HG02943 (cell line): ENCODE data around the gene NT5DC4.

ENCODE experiments used
- ATAC-seq: cut with Tn5 transposase; IDR thresholded peaks from one replicate; pipeline ENCODE4 v1.9.1; 2021; ENCODE audit warnings: mild to moderate bottlenecking, low read depth, moderate library complexity; ENCODE audit not compliant: unreplicated experiment

Gene NT5DC4

GRCh38 chr2:112721819-112722522 is 1.2 kb downstream of the NT5DC4 start:
- no peak for ATAC-seq

DNA sequence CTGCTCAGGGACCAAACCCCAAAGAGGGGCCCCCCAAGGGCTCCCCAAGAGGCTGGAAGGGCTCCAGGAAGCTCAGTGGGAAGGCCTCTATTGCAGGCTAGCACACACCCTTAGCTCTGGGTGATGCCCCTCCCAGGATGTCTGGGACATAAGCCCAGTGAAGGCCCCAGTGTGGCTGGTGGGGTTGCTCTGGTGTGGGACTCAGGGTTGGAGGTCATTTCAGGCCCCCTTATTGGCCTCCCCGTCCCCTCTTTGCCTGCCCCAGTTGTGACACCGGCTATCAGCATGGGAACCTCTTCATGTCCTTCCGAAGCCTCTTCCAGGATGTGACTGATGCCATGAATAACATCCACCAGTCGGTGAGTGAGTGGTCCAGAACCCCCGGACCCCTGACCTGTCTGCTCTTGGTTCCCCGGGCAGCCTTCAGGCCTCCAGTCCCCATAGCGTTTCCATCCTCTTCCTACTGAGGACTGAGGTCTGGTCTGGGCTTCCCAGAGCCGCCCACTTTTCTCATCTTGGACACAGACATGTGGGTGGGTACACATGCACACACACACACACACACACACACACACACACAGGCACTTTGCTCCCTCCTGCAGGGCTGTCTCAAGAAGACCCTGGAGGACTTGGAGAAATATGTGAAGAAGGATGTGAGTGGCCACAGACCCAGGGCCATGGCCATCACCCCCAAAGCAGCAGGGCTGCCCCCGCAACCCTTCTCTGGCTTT is 2.2 kb downstream of the NT5DC4 start:
- ATAC-seq = no peak

GRCh38 chr2:112723547-112723940 is 2.7 kb downstream of the NT5DC4 start:
- no peak for ATAC-seq

DNA sequence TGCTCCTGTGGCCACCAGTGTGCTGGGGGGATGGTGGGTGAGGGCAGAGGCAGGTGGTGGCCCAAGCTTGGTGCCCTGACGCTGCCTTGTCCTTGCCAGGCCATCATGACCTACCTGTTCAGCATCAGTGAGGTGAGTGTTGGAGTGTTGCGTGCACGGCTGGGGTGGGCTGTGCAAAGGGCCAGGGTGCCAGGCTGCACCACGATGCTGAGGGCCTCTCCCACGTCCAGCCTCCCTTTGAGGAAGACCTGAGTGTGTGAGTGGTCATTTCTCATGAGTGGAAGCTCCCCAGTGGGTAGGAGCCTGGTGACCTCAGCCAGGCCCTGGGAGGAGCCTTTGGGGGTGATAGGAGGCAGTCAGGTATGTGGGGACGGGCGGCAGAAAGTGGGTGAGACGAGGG is 3.2 kb downstream of the NT5DC4 start:
- no peak for ATAC-seq

- no peak for ATAC-seq
These were observed 4.0 kb downstream of the NT5DC4 start for GRCh38 chr2:112724591-112725525.

DNA sequence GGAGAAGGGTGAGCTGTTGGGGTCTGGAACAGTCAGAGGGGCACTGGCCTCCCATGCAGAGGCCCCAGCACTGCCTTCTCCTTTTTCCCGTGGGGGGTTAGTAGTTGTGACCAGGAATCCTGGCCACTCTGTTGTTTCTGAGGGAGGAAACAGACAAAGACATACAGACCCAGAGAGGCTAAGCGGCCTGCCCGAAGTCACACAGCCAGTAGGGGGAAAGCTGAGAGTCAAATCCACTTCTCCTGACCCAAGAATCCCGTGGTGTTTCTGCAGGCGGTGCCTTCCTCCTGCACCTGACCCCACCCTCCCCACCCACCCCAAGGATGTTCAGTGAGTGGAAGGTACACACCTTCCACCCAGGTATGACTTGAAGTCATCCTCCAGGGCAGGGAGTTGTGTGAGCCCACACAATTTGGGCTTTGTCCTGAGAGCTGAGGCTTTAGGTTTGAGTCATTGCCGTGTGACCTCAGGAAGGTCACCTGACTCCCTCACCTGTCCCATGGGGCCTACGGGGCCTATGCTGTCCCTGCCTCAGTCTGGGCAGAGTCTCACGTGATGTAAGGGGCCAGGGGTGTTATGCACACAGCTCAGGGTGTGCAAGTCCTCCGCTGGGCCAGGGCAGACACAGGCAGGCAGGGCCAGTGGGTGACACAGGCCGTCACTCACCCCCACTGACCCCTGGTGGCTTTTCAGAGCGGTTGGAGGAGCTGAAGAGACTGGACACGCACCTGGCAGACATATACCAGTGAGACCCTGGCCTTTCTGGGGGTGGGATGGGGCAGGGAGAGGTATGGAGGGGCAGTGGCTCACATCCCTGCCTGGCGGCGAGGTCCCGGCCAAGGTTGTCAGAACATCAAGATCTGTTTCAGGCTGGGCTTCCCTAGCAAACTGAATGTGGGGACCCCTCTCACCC is 5.0 kb downstream of the NT5DC4 start:
- ATAC-seq = peak; percentile 27

DNA sequence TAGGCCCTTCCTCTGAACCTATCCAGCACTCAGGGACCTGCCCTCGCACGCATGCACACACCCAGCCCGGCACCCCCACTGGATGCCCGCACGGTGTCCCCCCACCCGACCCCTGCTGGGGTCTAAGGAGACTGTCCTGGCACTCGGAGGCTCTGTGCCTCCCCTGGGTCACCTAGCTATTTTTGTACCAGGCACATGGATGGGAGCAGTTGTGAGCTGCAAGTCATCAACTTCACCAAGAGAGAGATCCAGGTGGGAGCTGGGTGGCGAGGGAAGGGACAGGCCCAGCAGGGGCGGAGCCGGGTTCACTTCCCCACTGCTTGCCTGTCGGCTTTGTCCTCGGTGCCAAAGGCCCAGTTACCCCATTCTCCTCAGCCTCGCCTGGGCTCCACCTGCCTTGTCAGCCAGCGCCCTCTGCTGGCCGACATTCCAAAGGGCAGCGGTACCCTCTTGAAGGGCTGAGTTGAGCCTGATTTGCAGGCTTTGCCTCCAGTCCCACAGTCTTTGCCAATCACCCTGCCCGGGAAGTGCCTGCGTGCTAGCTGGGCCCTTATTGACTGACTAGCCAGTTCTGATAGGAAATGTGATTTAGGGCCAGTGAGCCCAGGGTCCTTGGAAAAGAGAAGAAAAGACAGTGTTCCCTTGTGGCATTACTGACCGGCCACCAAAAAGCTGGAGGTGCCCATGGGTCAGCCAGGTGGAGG is 5.8 kb downstream of the NT5DC4 start:
- ATAC-seq = peak; percentile 73

GRCh38 chr2:112727276-112728028 is 6.6 kb downstream of the NT5DC4 start:
- ATAC-seq = no peak

DNA sequence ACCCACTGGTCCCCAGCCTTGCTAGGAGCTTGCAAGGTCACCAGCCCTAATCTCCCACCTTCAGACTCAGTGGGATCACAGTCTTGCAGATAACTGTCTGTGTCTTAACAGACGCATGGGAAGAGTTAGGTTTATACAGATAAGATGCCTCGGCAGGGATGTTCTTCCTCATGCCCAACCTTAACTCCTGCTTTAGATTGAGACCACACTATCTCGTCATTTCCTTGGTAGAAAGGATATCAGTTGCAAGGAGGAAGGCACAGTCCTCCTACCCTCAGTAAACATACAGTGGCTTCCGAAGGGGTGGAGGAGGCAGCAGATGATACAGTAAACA is 7.2 kb downstream of the NT5DC4 start:
- ATAC-seq = no peak

- no peak for ATAC-seq
These were observed 7.8 kb downstream of the NT5DC4 start for GRCh38 chr2:112728378-112729175.

DNA sequence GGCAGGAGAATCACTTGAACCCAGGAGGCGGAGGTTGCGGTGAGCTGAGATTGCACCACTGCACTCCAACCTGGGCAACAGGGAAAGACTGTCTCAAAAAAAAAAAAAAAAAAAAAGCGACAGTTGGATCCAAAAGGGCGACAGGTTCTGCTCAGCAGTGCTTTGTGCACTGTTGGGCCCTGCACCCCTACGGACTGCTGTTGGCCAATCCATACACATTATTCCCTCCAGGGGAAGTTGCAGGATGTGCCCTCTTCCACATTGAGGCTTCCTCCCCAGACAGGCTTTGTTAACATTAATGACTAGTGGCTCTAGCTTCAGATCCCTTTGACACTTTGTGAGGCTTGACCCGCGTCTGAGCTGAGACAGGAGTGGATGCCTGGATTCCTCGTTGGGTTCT is 9.4 kb downstream of the NT5DC4 start:
- ATAC-seq = no peak

DNA sequence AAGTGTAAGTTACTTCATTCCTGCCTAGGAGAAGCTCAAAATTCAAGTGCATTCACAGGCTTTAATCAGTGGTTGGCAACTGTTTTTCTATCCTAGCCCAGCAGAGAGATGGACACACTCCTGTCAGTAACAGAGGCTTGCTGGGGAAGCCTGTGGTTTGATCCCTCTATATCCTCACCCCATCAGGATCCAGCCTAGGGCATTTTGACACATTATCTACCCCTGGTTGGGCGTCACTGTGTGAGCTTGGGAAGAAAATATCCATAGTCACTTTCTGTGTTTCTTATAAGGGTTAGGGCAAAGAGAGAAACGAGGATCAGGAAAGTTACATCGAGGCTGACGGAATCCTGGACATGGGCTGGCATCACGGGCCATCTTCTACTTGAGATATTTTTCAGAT is 10.0 kb downstream of the NT5DC4 start:
- no peak for ATAC-seq

GRCh38 chr2:112731479-112731878 is 10.7 kb downstream of the NT5DC4 start:
- ATAC-seq = no peak

DNA sequence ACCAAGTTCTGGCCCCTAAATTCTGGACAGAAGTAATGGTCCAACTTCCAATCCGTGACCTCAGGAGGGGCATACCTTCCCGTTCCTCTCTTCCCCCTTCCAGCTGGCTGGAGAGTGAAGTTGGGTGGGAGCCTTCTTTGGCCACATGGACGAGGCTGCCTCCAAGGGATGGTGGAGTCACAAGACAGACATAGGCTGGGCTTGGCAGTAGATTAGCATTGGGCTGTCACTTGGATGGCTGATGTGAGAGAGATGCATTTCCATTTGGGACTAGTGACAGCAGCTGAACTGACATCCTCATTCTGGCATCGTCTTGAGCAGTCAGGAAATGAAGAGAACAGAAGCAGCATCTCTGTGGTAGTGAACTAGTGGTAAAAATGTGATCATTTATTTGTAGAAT is 12.6 kb downstream of the NT5DC4 start:
- ATAC-seq = no peak

DNA sequence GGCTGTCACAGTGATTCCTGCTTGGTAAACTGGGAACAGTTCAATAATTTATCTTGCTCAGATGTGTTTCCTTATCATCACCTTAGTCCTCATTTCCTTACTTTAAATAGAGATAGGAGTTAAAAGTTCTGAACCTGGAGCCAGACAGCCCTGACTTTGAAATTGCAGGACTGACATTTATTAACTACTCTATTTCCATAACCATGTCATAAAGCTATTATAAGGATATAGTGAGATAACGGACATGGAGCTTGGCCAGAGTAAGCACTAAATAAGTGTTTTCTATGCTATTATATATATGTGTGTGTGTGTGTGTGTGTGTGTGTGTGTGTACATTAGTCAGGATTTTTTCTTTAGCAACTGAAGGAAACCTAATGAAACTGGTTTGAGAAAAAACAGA is 13.1 kb downstream of the NT5DC4 start:
- ATAC-seq = no peak

DNA sequence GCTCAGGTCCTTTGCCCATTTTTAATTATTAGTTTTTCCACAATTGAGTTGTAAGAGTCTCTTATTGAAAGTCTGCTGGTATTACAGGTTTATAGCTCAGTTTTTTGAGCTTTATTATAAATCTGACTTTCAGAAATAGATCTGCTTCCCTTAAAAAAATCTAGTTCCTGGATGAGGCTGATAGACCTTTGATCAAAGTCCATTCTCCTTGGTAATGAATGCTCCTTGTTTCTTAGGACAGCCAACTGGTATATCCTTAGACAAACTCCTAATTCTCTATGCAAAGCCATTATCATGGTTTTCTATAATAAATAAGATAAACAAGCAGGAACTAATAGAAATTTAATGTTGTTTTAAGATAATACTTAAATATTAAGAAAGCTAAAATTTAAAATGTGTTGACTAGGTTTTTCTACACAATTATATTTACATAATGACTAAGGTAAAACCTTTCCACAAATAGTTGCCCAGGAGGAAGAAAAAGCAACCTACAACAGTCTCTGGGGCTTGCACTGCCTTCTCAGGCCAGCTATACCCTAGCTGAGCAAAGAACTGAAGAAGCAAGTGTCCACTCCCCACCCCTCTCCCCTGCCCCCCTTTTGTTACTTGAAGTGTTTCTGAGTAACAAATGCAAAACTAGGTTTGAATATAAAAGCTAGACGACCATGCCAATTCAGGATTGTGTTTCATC is 16.9 kb downstream of the NT5DC4 start:
- no peak for ATAC-seq

GRCh38 chr2:112740527-112740926 is 19.7 kb downstream of the NT5DC4 start:
- no peak for ATAC-seq
